HepG2 (cell line): ENCODE results near the gene ANKMY2. TPM values are rescaled to one million over a fixed set of nuclear protein-coding genes. Genes with fewer than 3 reads are reported as not detected.

Experiments
- ATAC-seq: fragments of 200-7000 bp; cut with Tn5 transposase; 3 replicates; pipeline ENCODE4 v1.9.1; 2020; ENCODE audit warnings: mild to moderate bottlenecking, moderate library complexity
- BruUV-seq: library from RNA; stranded (reverse); fragments of 400-500 nt; replicated peaks from 2 replicates; lab custom pipeline; 2021; lab: Mats Ljungman, UMichigan
- CTCF ChIA-PET: fragments of 300-600 bp; formaldehyde crosslinking; extraction: SDS; loops from one replicate; lab custom pipeline; 2021; ENCODE audit warnings: low total read pairs, inconsistent platforms, low intra/inter-chr PET ratio; lab: Yijun Ruan, JAX
- POLR2A ChIA-PET: fragments of 350-600 bp; sonication (Branson Sonifier 250); formaldehyde crosslinking; loops from one replicate; lab custom pipeline; 2020; ENCODE audit warnings: antibody characterized with exemption, inconsistent platforms; lab: Yijun Ruan, JAX
- DNase-seq: peaks from one replicate; pipeline ENCODE4 v3.0.0-alpha.2; 2015; ENCODE audit warnings: low spot score
- FAIRE-seq: peaks from 3 replicates; lab custom pipeline; 2011; peaks lifted over from hg19 to GRCh38; lab: Jason Lieb, UNC
- H2AFZ ChIP-seq: one replicate; pipeline ENCODE4 v1.6.1; 2011; ENCODE audit warnings: low read length, inconsistent platforms
- H3K27ac ChIP-seq: fragments of 300-600 bp; 3 replicates; pipeline ENCODE4 v1.8.0; 2011; ENCODE audit warnings: mixed run types, mild to moderate bottlenecking, mixed read lengths, low read length, inconsistent platforms; ENCODE audit not compliant: insufficient read depth; ENCODE audit errors: extremely low read length
- H3K27me3 ChIP-seq, 2 experiments: fragments of 200-600 bp in 1 of 2; 2 replicates in 1 of 2; 3 replicates in 1 of 2; pipeline versions ENCODE4 v1.6.0 to v1.8.0; 2011; ENCODE audit warnings: low read length in 2 of 2, mild to moderate bottlenecking in 2 of 2, moderate library complexity in 2 of 2, inconsistent platforms in 1 of 2; ENCODE audit not compliant: insufficient read depth in 2 of 2, control insufficient read depth in 1 of 2
- H3K36me3 ChIP-seq, 2 experiments: fragments of 200-600 bp in 1 of 2; replicated peaks in 1 of 2; 2 replicates in 1 of 2; 3 replicates in 1 of 2; pipeline versions ENCODE4 v1.5.1 to v1.8.0; 2011; ENCODE audit warnings: low read length in 2 of 2, inconsistent platforms in 1 of 2; ENCODE audit not compliant: insufficient read depth in 2 of 2, control insufficient read depth in 1 of 2
- H3K4me1 ChIP-seq: 2 replicates; pipeline ENCODE4 v1.5.1; 2012; ENCODE audit warnings: low read length, inconsistent platforms; ENCODE audit not compliant: insufficient read depth
- H3K4me2 ChIP-seq: 2 replicates; pipeline ENCODE4 v1.6.0; 2011; ENCODE audit warnings: low read depth, low read length, inconsistent platforms
- H3K4me3 ChIP-seq, 3 experiments: fragments of 200-600 bp in 1 of 3; sonication (generic), shearing (Covaris generic) in 1 of 3; replicated peaks in 1 of 3; 2 replicates each; pipeline ENCODE4 v1.5.1; 2011 to 2016; ENCODE audit warnings: low read length in 3 of 3, inconsistent platforms in 2 of 3, low read depth in 2 of 3, mild to moderate bottlenecking in 2 of 3, control low read depth in 1 of 3, mixed read lengths in 1 of 3; ENCODE audit not compliant: insufficient read depth in 1 of 3
- H3K79me2 ChIP-seq: one replicate; pipeline ENCODE4 v1.6.1; 2011; ENCODE audit warnings: low read length, inconsistent platforms; ENCODE audit not compliant: insufficient read depth
- H3K9ac ChIP-seq: 2 replicates; pipeline ENCODE4 v1.6.0; 2011; ENCODE audit warnings: mild to moderate bottlenecking, low read depth, low read length, inconsistent platforms; ENCODE audit not compliant: insufficient read depth
- H3K9me3 ChIP-seq: 2 replicates; pipeline ENCODE4 v1.5.1; 2012; ENCODE audit warnings: mild to moderate bottlenecking, low read length
- H4K20me1 ChIP-seq: 2 replicates; pipeline ENCODE4 v1.6.0; 2011; ENCODE audit warnings: inconsistent platforms, mild to moderate bottlenecking, low read length, moderate library complexity; ENCODE audit not compliant: insufficient read depth
- ELF3 ChIP-seq: IDR thresholded peaks from 2 replicates; pipeline ENCODE4 v1.6.1; 2016; ENCODE audit warnings: missing genetic modification reagents, missing compliant biosample characterization
- HES4 ChIP-seq: sonication (generic); formaldehyde crosslinking; IDR thresholded peaks from 2 replicates; pipeline ENCODE4 v1.9.0; 2021; ENCODE audit warnings: mild to moderate bottlenecking, missing genetic modification reagents, borderline replicate concordance
- HNF4G ChIP-seq, 2 experiments: sonication (generic) in 1 of 2; formaldehyde crosslinking in 1 of 2; IDR thresholded peaks; 2 replicates each; pipeline versions ENCODE4 v1.4.0 to v1.6.1; 2011 to 2020; ENCODE audit warnings: borderline replicate concordance in 2 of 2, low read depth in 2 of 2, mild to moderate bottlenecking in 2 of 2, low read length in 1 of 2, missing genetic modification reagents in 1 of 2, moderate library complexity in 1 of 2
- PHB2 ChIP-seq: fragments of 450-650 bp; IDR thresholded peaks from 2 replicates; pipeline ENCODE4 v1.6.1; 2018; ENCODE audit not compliant: partially characterized antibody
- PRPF4 ChIP-seq: fragments of 200-400 bp; formaldehyde crosslinking; IDR thresholded peaks from 2 replicates; pipeline ENCODE4 v1.6.1; 2016; ENCODE audit warnings: low read length, low read depth; ENCODE audit not compliant: poor library complexity, severe bottlenecking
- ZFP91 ChIP-seq: sonication (generic); formaldehyde crosslinking; IDR thresholded peaks from 2 replicates; pipeline ENCODE4 v1.9.0; 2022; ENCODE audit warnings: missing genetic modification reagents, mild to moderate bottlenecking, borderline replicate concordance
- ZNF205 ChIP-seq: IDR thresholded peaks from 2 replicates; pipeline ENCODE4 v1.6.1; 2018; ENCODE audit warnings: missing biosample characterization, missing genetic modification reagents
- ZNF737 ChIP-seq: sonication (generic); formaldehyde crosslinking; IDR thresholded peaks from 2 replicates; pipeline ENCODE4 v1.5.0; 2020; ENCODE audit warnings: missing genetic modification reagents, mild to moderate bottlenecking, borderline replicate concordance
- WGBS: methylation state at CpG from one replicate; pipeline ENCODE4 v1.1.6; 2017; ENCODE audit warnings: low lambda C conversion rate; 5-methylcytosine and 5-hydroxymethylcytosine counted together
- in situ Hi-C: cut with HindIII; loops from 2 replicates; pipeline ENCODE4 v1.10.0; 2017; ENCODE audit warnings: low pct_unique_long_range_greater_than_20kb; ENCODE audit not compliant: extremely low pct_ligation_motif_present
- intact Hi-C: fragments of 100-400 bp; cut with micrococcal nuclease; formaldehyde crosslinking; loops from one replicate; pipeline ENCODE4 v1.10.0; 2022; ENCODE audit not compliant: unreplicated experiment
- polyA plus RNA-seq, 8 experiments: library from polyadenylated mRNA; depleted of rRNA in 3 of 8; stranded (reverse) in 7 of 8; unstranded in 1 of 8; fragments of >200 nt; fragmentation: Illumina TruSeq in 4 of 8; extraction: Trizol in 4 of 8; gene quantifications; 2 replicates each; pipeline versions ENCODE4 v1.2.1 to v1.2.3, GENCODE V29; 2011 to 2016; ENCODE audit warnings: low read depth in 4 of 8, missing spikeins in 1 of 8, mixed read lengths in 1 of 8; ENCODE audit not compliant: insufficient read depth in 1 of 8
- total RNA-seq, 5 experiments: library from RNA; depleted of rRNA; stranded (reverse); fragments of >200 nt; fragmentation: Illumina TruSeq; extraction: Trizol; gene quantifications; 2 replicates each; pipeline ENCODE4 v1.2.3, GENCODE V29; 2016; ENCODE audit warnings: low read depth in 1 of 5

ANKMY2 gene
- total and polyA plus RNA-seq, 2 of the 13 experiments (the other 11 are each of a cell fraction or from before 2014, with no cell fraction given) = 12.2 to 21.6 TPM

- TF ChIP-seq HNF4G (IDR thresholded peaks at IDR 0.05; ENCODE audit: borderline replicate concordance, low read depth, low read length) = no peak
- TF ChIP-seq HNF4G (CRISPR knock-in tag; IDR thresholded peaks at IDR 0.05; ENCODE audit: borderline replicate concordance, low read depth) = no peak
- TF ChIP-seq ZNF737 (CRISPR knock-in tag) = no peak
- TF ChIP-seq, all 625 proteins: peak for 4
Observed at GRCh38 chr7:16652240-16652583, 6.7 kb upstream of the ANKMY2 start (continued).

- TF ChIP-seq PHB2 (no peak), PRPF4 (no peak), ELF3 (no peak), ZFP91 (no peak), HES4 (no peak), ZNF205 (CRISPR knock-in tag) (no peak)
- Histone ChIP-seq H3K27me3 (no peaks in the 10 kb centered on the region), H3K9ac (no peak overlapping the region), H3K4me3 (no peak overlapping the region), H4K20me1 (peaks cover 26% of the 10 kb centered on the region), H3K79me2 (peaks cover 95% of the 10 kb centered on the region), H3K4me2 (no peak overlapping the region), H3K36me3 (no peaks in the 10 kb centered on the region), H2AFZ (no peak overlapping the region), H3K4me1 (peaks cover 57% of the 10 kb centered on the region), H3K27ac (no peak overlapping the region), H3K9me3 (no peaks in the 10 kb centered on the region)
- in situ Hi-C loops (no loop called here), intact Hi-C loops (no loop called here)
- peak; percentile 24 for DNase-seq
- no peak for FAIRE-seq
- 79% methylated on average over 9 of the region's 9 CpGs for WGBS
- 0 out of 3 replicates have a peak, but pooled peaks have one; percentile 18 for ATAC-seq
- ChIA-PET POLR2A (no interaction called here), CTCF (no interaction called here)
- no TSS peak for BruUV-seq
Observed at GRCh38 chr7:16651396-16652239, 6.1 kb upstream of the ANKMY2 start.
